ENCODE measurements around the gene TLK1.

TLK1 gene

GRCh38 chr2:170965446-170966225 is 195.1 kb downstream of the TLK1 start:
- Histone ChIP-seq H3K27me3 (ENCODE audit: insufficient read depth, low read length) (no peaks in the 10 kb centered on the region), H3K79me2 (ENCODE audit: control insufficient read depth, insufficient read depth, low read length, poor library complexity) (no peaks in the 10 kb centered on the region), H3K18ac (ENCODE audit: low read length) (no peak overlapping the region), H3K79me1 (ENCODE audit: low read length) (no peaks in the 10 kb centered on the region), H4K91ac (ENCODE audit: low read depth, low read length) (no peak overlapping the region), H4K8ac (ENCODE audit: low read depth, low read length) (no peak overlapping the region), H3K9me3 (ENCODE audit: insufficient read depth, low read depth, low read length) (no peaks in the 10 kb centered on the region), H2BK5ac (ENCODE audit: low read depth, low read length, poor library complexity) (no peak overlapping the region), H3K27ac (ENCODE audit: low read depth, low read length) (no peak overlapping the region), H3K4me2 (ENCODE audit: low read length) (no peak overlapping the region), H3K4ac (ENCODE audit: low read depth, low read length) (no peak overlapping the region), H3K4me1 (ENCODE audit: control insufficient read depth in 1 of 2, insufficient read depth in 2 of 2, low read length in 2 of 2) (no peaks in the 10 kb centered on the region), H3K9ac (ENCODE audit: low read length) (no peak overlapping the region), H4K12ac (ENCODE audit: low read depth, low read length) (no peak overlapping the region), H2BK12ac (ENCODE audit: low read length) (no peak overlapping the region), H2BK120ac (ENCODE audit: insufficient read depth, low read length, poor library complexity) (no peak overlapping the region), H3K36me3 (ENCODE audit: control insufficient read depth in 1 of 2, insufficient read depth in 2 of 2, low read length in 2 of 2) (peaks cover 44 to 65% of the 10 kb centered on the region in 2 experiments), H3K14ac (ENCODE audit: low read length) (no peak overlapping the region), H3K23ac (ENCODE audit: low read length) (peak overlapping the region; percentile 52), H2AFZ (ENCODE audit: insufficient read depth, low read length, poor library complexity) (no peak overlapping the region), H2AK5ac (ENCODE audit: low read length) (no peak overlapping the region), H3K4me3 (ENCODE audit: low read depth, low read length) (peak overlapping the region; percentile 23)
- DNase-seq, result no peak
- WGBS (ENCODE audit: extremely low coverage, insufficient coverage, insufficient read length), result no CpG with 5 or more reads among the region's 20 CpGs

GRCh38 chr2:170963386-170963785 is 197.3 kb downstream of the TLK1 start:
- no peak for DNase-seq
- WGBS (ENCODE audit: extremely low coverage, insufficient coverage, insufficient read length), result no CpG with 5 or more reads among the region's 5 CpGs

GRCh38 chr2:170953941-170954340 is 206.8 kb downstream of the TLK1 start:
- H3K4ac ChIP-seq (ENCODE audit: low read depth, low read length), result no peak overlapping the region
- H3K4me2 ChIP-seq (ENCODE audit: low read length), result no peak overlapping the region
- no peaks in the 10 kb centered on the region for H3K79me1 ChIP-seq (ENCODE audit: low read length)
- H3K27me3 ChIP-seq (ENCODE audit: insufficient read depth, low read length), result no peaks in the 10 kb centered on the region
- no peak overlapping the region for H2BK12ac ChIP-seq (ENCODE audit: low read length)
- no peaks in the 10 kb centered on the region for H3K79me2 ChIP-seq (ENCODE audit: control insufficient read depth, insufficient read depth, low read length, poor library complexity)
- H2BK120ac ChIP-seq (ENCODE audit: insufficient read depth, low read length, poor library complexity), result no peak overlapping the region
- no peak overlapping the region for H3K9ac ChIP-seq (ENCODE audit: low read length)
- H3K4me3 ChIP-seq (ENCODE audit: low read depth, low read length), result no peak overlapping the region
- H2BK5ac ChIP-seq (ENCODE audit: low read depth, low read length, poor library complexity), result no peak overlapping the region
- no peaks in the 10 kb centered on the region for H3K4me1 ChIP-seq (ENCODE audit: control insufficient read depth in 1 of 2, insufficient read depth in 2 of 2, low read length in 2 of 2)
- no CpG with 5 or more reads among the region's 4 CpGs for WGBS (ENCODE audit: extremely low coverage, insufficient coverage, insufficient read length)
- H3K36me3 ChIP-seq (ENCODE audit: control insufficient read depth in 1 of 2, insufficient read depth in 2 of 2, low read length in 2 of 2), result peaks cover 25 to 63% of the 10 kb centered on the region in 2 experiments
- H4K8ac ChIP-seq (ENCODE audit: low read depth, low read length), result no peak overlapping the region
- H4K91ac ChIP-seq (ENCODE audit: low read depth, low read length), result no peak overlapping the region
- peak in 1 of 2 donors; percentile 17 for DNase-seq
- no peak overlapping the region for H4K12ac ChIP-seq (ENCODE audit: low read depth, low read length)
- no peak overlapping the region for H3K27ac ChIP-seq (ENCODE audit: low read depth, low read length)
- H3K14ac ChIP-seq (ENCODE audit: low read length), result no peak overlapping the region
- H3K9me3 ChIP-seq (ENCODE audit: insufficient read depth, low read depth, low read length), result no peaks in the 10 kb centered on the region
- no peak overlapping the region for H2AK5ac ChIP-seq (ENCODE audit: low read length)
- H3K18ac ChIP-seq (ENCODE audit: low read length), result no peak overlapping the region
- H2AFZ ChIP-seq (ENCODE audit: insufficient read depth, low read length, poor library complexity), result no peak overlapping the region
- no peak overlapping the region for H3K23ac ChIP-seq (ENCODE audit: low read length)

More at GRCh38 chr2:170963386-170963785, 197.3 kb downstream of the TLK1 start:
- no peaks in the 10 kb centered on the region for H3K79me2 ChIP-seq (ENCODE audit: control insufficient read depth, insufficient read depth, low read length, poor library complexity)
- H3K9me3 ChIP-seq (ENCODE audit: insufficient read depth, low read depth, low read length), result no peaks in the 10 kb centered on the region
- H3K27ac ChIP-seq (ENCODE audit: low read depth, low read length), result no peak overlapping the region
- no peak overlapping the region for H4K12ac ChIP-seq (ENCODE audit: low read depth, low read length)
- no peak overlapping the region for H3K4ac ChIP-seq (ENCODE audit: low read depth, low read length)
- no peaks in the 10 kb centered on the region for H3K4me1 ChIP-seq (ENCODE audit: control insufficient read depth in 1 of 2, insufficient read depth in 2 of 2, low read length in 2 of 2)
- H3K4me2 ChIP-seq (ENCODE audit: low read length), result no peak overlapping the region
- no peak overlapping the region for H2AFZ ChIP-seq (ENCODE audit: insufficient read depth, low read length, poor library complexity)
- no peak overlapping the region for H2AK5ac ChIP-seq (ENCODE audit: low read length)
- no peak overlapping the region for H4K8ac ChIP-seq (ENCODE audit: low read depth, low read length)
- no peaks in the 10 kb centered on the region for H3K79me1 ChIP-seq (ENCODE audit: low read length)
- H3K27me3 ChIP-seq (ENCODE audit: insufficient read depth, low read length), result no peaks in the 10 kb centered on the region
- H3K9ac ChIP-seq (ENCODE audit: low read length), result no peak overlapping the region
- H2BK5ac ChIP-seq (ENCODE audit: low read depth, low read length, poor library complexity), result no peak overlapping the region
- no peak overlapping the region for H4K91ac ChIP-seq (ENCODE audit: low read depth, low read length)
- H3K14ac ChIP-seq (ENCODE audit: low read length), result no peak overlapping the region
- H3K36me3 ChIP-seq (ENCODE audit: control insufficient read depth in 1 of 2, insufficient read depth in 2 of 2, low read length in 2 of 2), result peaks cover 44 to 65% of the 10 kb centered on the region in 2 experiments
- no peak overlapping the region for H2BK120ac ChIP-seq (ENCODE audit: insufficient read depth, low read length, poor library complexity)
- H3K23ac ChIP-seq (ENCODE audit: low read length), result no peak overlapping the region
- H2BK12ac ChIP-seq (ENCODE audit: low read length), result no peak overlapping the region
- H3K4me3 ChIP-seq (ENCODE audit: low read depth, low read length), result no peak overlapping the region
- no peak overlapping the region for H3K18ac ChIP-seq (ENCODE audit: low read length)

- peaks cover 21 to 40% of the 10 kb centered on the region in 2 experiments for H3K36me3 ChIP-seq (ENCODE audit: control insufficient read depth in 1 of 2, insufficient read depth in 2 of 2, low read length in 2 of 2)
- H3K79me1 ChIP-seq (ENCODE audit: low read length), result no peaks in the 10 kb centered on the region
- peaks cover 5% of the 10 kb centered on the region for H3K79me2 ChIP-seq (ENCODE audit: control insufficient read depth, insufficient read depth, low read length, poor library complexity)
- no peaks in the 10 kb centered on the region for H3K27me3 ChIP-seq (ENCODE audit: insufficient read depth, low read length)
- H3K9me3 ChIP-seq (ENCODE audit: insufficient read depth, low read depth, low read length), result no peaks in the 10 kb centered on the region
- no peak overlapping the region for H3K4me2 ChIP-seq (ENCODE audit: low read length)
- H2BK5ac ChIP-seq (ENCODE audit: low read depth, low read length, poor library complexity), result no peak overlapping the region
- no CpG with 5 or more reads among the region's 4 CpGs for WGBS (ENCODE audit: extremely low coverage, insufficient coverage, insufficient read length)
- no peak overlapping the region for H3K4me3 ChIP-seq (ENCODE audit: low read depth, low read length)
- H2BK120ac ChIP-seq (ENCODE audit: insufficient read depth, low read length, poor library complexity), result no peak overlapping the region
- H2AK5ac ChIP-seq (ENCODE audit: low read length), result no peak overlapping the region
- no peaks in the 10 kb centered on the region for H3K4me1 ChIP-seq (ENCODE audit: control insufficient read depth in 1 of 2, insufficient read depth in 2 of 2, low read length in 2 of 2)
- DNase-seq, result no peak
- no peak overlapping the region for H2BK12ac ChIP-seq (ENCODE audit: low read length)
- no peak overlapping the region for H4K91ac ChIP-seq (ENCODE audit: low read depth, low read length)
- H3K14ac ChIP-seq (ENCODE audit: low read length), result no peak overlapping the region
- H3K27ac ChIP-seq (ENCODE audit: low read depth, low read length), result no peak overlapping the region
- H3K23ac ChIP-seq (ENCODE audit: low read length), result no peak overlapping the region
- no peak overlapping the region for H3K4ac ChIP-seq (ENCODE audit: low read depth, low read length)
- no peak overlapping the region for H3K9ac ChIP-seq (ENCODE audit: low read length)
- H4K8ac ChIP-seq (ENCODE audit: low read depth, low read length), result no peak overlapping the region
- H3K18ac ChIP-seq (ENCODE audit: low read length), result no peak overlapping the region
- H2AFZ ChIP-seq (ENCODE audit: insufficient read depth, low read length, poor library complexity), result no peak overlapping the region
- no peak overlapping the region for H4K12ac ChIP-seq (ENCODE audit: low read depth, low read length)
Measured at GRCh38 chr2:170950221-170950761, 210.4 kb downstream of the TLK1 start.

Data from trophoblast cell (in vitro differentiated cells and primary cell).